ENCODE results near the gene LYVE1.
A peak's percentile ranks its signal among the peaks of the same experiment; 100 is the strongest.

Gene LYVE1

DNA sequence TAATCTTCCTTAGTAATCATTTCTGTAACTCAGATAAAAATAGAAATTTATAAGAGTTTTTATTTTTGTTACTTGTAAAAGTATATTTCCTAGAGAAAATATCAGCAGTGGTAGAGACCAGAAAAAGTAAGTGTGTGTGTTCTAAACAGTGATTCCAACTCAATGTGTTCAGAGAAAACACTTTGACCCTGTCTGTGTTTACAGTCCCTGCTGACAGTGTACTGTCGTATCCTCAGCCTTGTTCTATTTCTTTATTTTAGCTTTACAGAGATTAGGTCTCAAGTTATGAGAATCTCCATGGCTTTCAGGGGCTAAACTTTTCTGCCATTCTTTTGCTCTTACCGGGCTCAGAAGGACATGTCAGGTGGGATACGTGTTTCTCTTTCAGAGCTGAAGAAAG is 10.2 kb downstream of the LYVE1 start:
- DNase-seq (ENCODE audit: low read depth, low spot score): no peak

- no peak for DNase-seq (ENCODE audit: low read depth, low spot score)
Measured at GRCh38 chr11:10556590-10556989, 11.9 kb downstream of the LYVE1 start.

- DNase-seq (ENCODE audit: low read depth, low spot score): no peak
Measured at GRCh38 chr11:10551845-10552352, 16.6 kb downstream of the LYVE1 start.

GRCh38 chr11:10551290-10551592 is 17.2 kb downstream of the LYVE1 start:
- no peak for DNase-seq (ENCODE audit: low read depth, low spot score)

DNA sequence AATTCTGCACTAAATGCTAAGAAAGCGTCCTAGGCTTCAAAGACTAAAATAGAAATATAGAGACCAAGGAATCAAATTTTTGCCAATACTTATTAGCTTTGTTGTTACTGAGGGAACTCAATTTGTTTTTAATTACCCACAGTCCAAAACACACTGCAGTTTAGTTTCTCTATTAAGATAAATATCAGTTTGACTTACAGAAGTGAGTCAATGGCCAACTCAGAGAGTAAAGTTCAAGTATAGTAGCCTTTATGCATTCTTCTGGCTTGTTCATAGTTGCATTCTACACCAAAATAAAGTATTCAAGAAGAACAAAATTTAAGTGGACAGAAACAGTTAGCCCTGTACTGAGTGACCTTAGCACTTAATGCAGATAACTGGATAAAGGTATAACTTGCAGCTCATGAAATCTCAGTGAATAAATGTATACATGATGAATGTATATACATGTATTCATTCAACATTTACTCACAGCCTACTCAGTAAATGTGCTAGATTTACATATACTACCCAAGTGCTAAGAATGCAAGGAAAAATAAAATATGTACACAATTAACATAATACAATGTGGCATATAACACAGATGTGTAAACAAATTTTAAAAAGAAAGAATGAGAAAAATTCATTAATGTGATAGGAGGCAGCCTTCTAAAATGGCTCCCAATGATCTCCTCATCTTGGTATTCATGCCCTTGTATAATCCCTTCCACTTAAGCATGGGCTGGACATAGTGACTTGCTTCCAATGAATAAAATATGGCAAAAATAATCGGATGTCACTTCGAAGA is 17.8 kb downstream of the LYVE1 start:
- no peak for DNase-seq (ENCODE audit: low read depth, low spot score)

DNA sequence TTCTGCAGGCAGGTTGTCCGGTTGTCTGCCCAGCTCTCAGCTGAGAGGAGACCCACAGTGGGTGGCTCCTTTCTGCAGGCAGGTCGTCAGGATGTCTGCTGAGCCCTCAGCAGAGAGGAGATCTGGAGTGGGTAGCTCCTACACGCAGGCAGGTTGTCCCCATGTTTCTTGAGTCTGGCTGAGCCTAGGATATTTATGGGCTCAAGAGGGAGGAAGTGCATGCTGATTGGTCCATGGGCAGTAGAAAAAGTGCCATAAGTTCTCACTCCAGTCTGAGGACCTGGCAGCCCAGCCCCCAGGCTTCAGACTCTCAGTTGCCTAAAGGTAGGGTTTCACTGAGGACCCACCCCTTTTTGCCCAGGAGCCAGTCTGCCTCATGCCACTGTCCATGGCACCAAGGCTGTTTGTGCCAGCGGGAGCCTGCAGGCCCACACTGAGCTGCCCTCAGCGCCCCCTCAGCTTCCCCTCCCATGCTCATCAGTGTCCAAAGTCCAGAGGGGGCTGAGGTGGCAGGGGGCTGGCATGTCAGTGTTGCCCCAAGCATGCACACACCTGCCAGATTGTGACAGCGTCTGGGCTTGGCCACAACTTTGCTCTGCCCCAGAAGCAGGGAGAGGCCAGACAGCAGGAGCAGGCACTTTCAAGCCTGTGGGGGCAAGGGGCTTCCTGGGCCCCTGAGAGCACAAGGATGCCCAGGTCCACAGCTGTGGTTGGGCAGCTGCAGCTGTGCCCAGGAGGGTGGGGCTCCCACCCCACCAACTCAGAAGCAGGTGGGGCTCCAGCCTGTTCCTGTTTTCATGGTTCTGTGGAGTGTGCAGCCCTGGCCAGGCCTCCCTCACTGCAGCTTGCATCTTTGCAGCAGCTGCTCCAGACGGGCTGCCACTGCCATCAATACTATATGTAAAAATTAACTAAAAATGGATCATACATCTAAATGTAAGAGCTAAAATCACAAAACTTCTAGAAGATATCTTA is 23.7 kb downstream of the LYVE1 start:
- DNase-seq (ENCODE audit: low read depth, low spot score): no peak

DNA sequence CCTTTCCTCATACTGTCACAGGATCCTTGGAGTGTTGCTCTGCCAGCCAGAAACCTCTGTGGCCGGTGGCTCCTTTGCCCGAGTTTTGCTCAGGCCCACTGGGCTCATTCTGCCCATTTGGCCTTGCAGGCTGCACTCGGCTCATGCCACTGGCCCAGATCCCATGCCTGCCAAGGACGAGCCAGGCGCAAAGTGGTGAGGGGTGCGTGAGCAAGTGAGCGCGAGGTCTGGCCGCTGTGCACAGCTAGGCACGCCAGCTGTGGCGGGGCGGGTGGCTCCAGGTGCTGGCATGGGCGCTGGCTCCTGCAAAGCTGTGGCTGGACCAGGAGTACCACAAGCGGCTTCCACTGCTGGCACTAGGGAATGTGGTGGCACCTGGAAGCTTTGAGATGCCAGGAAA is 24.7 kb downstream of the LYVE1 start:
- DNase-seq (ENCODE audit: low read depth, low spot score): no peak

- DNase-seq (ENCODE audit: low read depth, low spot score): no peak
Measured at GRCh38 chr11:10542776-10543175, 25.7 kb downstream of the LYVE1 start.

- DNase-seq (ENCODE audit: low read depth, low spot score): no peak
Measured at GRCh38 chr11:10541561-10541930, 26.9 kb downstream of the LYVE1 start.

DNA sequence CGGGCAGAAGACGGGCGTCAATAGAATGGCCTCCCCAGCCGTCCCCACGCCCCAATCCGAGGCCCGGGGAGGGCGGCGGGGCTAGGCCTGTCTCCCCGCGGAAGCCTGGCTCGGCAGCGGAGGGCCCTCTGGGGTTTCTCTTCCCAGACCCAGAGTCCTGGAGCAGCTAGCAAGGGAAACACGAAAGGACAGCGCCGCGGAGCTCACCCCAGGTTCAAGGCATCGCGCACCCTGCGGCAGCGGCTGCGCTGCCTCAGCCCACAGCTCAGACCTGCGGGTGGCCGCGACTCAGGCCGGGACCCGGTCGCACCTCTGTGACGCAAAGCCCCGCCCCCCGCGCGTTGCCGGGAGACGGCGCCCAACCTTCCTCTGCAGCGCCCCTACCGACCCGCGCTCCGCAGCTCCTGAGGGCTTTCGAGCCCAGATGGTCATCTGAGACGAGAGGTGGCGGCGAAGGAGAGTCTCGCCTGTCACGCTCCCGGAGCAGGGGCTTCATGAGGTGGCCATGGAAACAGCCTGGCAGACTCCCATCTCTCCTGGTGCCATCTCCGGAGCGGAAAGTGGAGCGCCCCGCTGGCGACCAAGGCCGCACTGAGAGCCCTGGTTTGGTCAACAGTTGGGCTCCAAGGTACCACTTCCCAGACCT is 27.4 kb downstream of the LYVE1 start, which contains the start of gene RNF141:
RNF141 (minus strand) TSS at position 273 of the 646 bp plus-strand sequence. CDS start 7,029 bp downstream, outside the sequence.
- peak; percentile 80 for DNase-seq (ENCODE audit: low read depth, low spot score)

DNA sequence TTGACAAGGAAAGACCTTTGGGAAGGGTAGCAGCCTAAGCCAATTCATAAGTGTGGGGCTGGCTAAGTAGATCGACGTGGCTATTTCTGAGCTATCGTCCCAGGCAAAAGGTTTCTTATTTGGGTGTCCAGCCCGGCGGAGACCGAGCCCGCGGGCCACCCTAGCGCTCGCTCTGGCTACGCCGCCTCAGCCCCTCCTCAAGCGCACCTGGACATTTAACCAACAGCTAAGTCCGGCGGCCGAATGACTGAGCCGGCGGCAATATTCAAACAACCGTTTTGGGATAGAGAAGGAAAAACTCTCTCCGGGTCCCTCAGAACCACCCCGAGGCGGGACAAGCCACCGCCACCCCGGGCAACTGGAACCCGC is 27.9 kb downstream of the LYVE1 start:
- no peak for DNase-seq (ENCODE audit: low read depth, low spot score)

- DNase-seq (ENCODE audit: low read depth, low spot score): no peak
Measured at GRCh38 chr11:10539339-10539738, 29.1 kb downstream of the LYVE1 start.

- DNase-seq (ENCODE audit: low read depth, low spot score): no peak
Measured at GRCh38 chr11:10538924-10539323, 29.5 kb downstream of the LYVE1 start.

DNA sequence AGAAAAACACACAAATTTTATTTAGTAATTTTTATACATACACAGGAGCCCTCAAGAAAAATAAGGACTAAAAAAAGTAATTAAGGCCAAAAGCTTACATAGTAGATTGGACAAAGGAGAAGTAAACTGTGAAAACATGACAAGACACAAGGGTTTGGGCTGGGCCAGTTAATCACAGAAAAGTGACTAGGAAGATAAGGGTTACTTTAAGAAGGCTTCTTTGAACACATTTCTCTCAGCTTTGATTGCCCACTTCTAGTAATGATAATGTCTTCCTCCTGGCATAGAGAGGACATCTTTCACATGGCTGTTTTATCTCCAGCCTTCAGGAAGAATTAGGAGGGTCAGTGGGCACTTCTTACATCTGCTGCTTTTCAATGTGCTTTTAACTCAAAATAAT is 30.9 kb downstream of the LYVE1 start:
- no peak for DNase-seq (ENCODE audit: low read depth, low spot score)

GRCh38 chr11:10534316-10534715 is 34.1 kb downstream of the LYVE1 start:
- DNase-seq (ENCODE audit: low read depth, low spot score): no peak

- no peak for DNase-seq (ENCODE audit: low read depth, low spot score)
Measured at GRCh38 chr11:10533323-10533722, 35.1 kb downstream of the LYVE1 start.

DNA sequence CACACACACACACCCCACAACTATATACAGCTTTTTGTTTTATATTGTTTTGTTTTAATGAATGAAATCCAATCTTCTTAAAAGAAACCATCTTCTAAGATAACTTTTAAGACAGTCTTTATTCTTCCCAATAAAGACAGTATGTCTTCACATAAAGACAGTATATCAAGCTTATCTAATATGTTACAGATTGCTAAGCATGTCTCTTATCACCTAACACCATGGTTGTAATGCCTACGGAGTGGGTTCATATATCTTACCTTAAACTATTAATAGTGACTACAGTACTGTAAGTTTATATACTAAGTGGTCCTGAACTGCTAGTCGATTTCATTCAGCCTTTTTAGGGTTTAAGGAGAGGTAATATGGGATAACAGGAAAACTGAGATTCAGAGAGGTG is 35.9 kb downstream of the LYVE1 start:
- DNase-seq (ENCODE audit: low read depth, low spot score): no peak

GRCh38 chr11:10529279-10529678 is 39.2 kb downstream of the LYVE1 start:
- DNase-seq (ENCODE audit: low read depth, low spot score): no peak

GRCh38 chr11:10528121-10528520 is 40.3 kb downstream of the LYVE1 start:
- no peak for DNase-seq (ENCODE audit: low read depth, low spot score)

GRCh38 chr11:10526974-10527918 is 41.2 kb downstream of the LYVE1 start:
- no peak for DNase-seq (ENCODE audit: low read depth, low spot score)

DNA sequence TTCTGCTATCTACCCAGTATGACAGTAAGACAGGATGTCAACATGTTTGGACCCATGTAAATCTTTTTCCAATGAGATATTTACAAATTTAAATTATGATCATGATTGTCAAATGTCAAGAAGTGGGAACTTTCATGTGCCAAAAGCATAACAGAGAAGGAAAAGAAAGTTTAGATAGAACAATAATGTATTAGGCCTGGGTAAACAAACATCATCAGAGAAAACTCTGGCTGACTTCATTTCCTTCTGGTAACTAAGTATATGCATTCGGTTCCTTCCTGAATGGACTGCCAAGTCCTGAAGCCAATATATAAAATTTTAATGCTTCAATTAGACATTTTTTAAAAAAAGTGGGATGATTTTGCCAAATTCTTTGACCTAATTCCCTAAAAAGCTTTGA is 44.0 kb downstream of the LYVE1 start:
- no peak for DNase-seq (ENCODE audit: low read depth, low spot score)

All from iPS DF 19.7 (cell line).